DOHH2 (cell line): ENCODE data around the gene CAPZB.

ENCODE experiments used
- H3F3A ChIP-seq: fragments of 200-600 bp; sonication (generic), shearing (Covaris generic); 2 replicates; pipeline ENCODE4 v1.6.0; 2016; ENCODE audit warnings: antibody characterized with exemption, mild to moderate bottlenecking; ENCODE audit not compliant: control insufficient read depth, insufficient read depth
- H3K27ac ChIP-seq: fragments of 200-600 bp; sonication (generic); 2 replicates; pipeline ENCODE4 v1.5.1; 2014; ENCODE audit warnings: low read depth, mild to moderate bottlenecking, low read length, moderate library complexity
- H3K27me3 ChIP-seq: fragments of 200-600 bp; sonication (generic); 2 replicates; pipeline ENCODE4 v1.6.1; 2014; ENCODE audit warnings: mild to moderate bottlenecking, low read length, mixed read lengths; ENCODE audit not compliant: control insufficient read depth
- H3K36me3 ChIP-seq: fragments of 200-600 bp; sonication (generic); 2 replicates; pipeline ENCODE4 v1.6.1; 2014; ENCODE audit warnings: mild to moderate bottlenecking, low read length, moderate library complexity, mixed read lengths; ENCODE audit not compliant: control insufficient read depth
- H3K4me1 ChIP-seq: fragments of 200-600 bp; sonication (generic); 2 replicates; pipeline ENCODE4 v1.6.1; 2014; ENCODE audit warnings: mild to moderate bottlenecking, low read length, mixed read lengths; ENCODE audit not compliant: control insufficient read depth
- H3K4me2 ChIP-seq: fragments of 200-600 bp; sonication (generic); 2 replicates; pipeline ENCODE4 v1.6.0; 2014; ENCODE audit warnings: mild to moderate bottlenecking, low read length, moderate library complexity
- H3K4me3 ChIP-seq: fragments of 200-600 bp; sonication (generic); 2 replicates; pipeline ENCODE4 v1.5.1; 2014; ENCODE audit warnings: mild to moderate bottlenecking, low read length, mixed read lengths
- H3K79me2 ChIP-seq: fragments of 200-600 bp; sonication (generic); 2 replicates; pipeline ENCODE4 v1.6.1; 2014; ENCODE audit warnings: mild to moderate bottlenecking, low read length, mixed read lengths; ENCODE audit not compliant: control insufficient read depth
- H3K9me2 ChIP-seq: fragments of 200-600 bp; sonication (generic); replicated peaks from 2 replicates; pipeline ENCODE4 v1.6.1; 2014; ENCODE audit warnings: mild to moderate bottlenecking, low read length, mixed read lengths; ENCODE audit not compliant: control insufficient read depth
- H3K9me3 ChIP-seq: fragments of 200-600 bp; sonication (generic); 2 replicates; pipeline ENCODE4 v1.6.1; 2014; ENCODE audit warnings: antibody characterized with exemption, low read length, mixed read lengths; ENCODE audit not compliant: control insufficient read depth, insufficient read depth
- H4K20me1 ChIP-seq: fragments of 200-600 bp; sonication (generic); 2 replicates; pipeline ENCODE4 v1.6.0; 2014; ENCODE audit warnings: low read depth, mild to moderate bottlenecking, antibody characterized with exemption, low read length, moderate library complexity; ENCODE audit not compliant: control insufficient read depth, insufficient read depth
- CTCF ChIP-seq: fragments of 200-600 bp; sonication (generic); IDR thresholded peaks from one replicate; pipeline ENCODE4 v1.5.1; 2014; ENCODE audit warnings: antibody characterized with exemption, mild to moderate bottlenecking, low read depth, low read length; ENCODE audit not compliant: poor library complexity, severe bottlenecking
- EZH2phosphoT487 ChIP-seq: fragments of 200-600 bp; sonication (generic); IDR thresholded peaks from 2 replicates; pipeline ENCODE4 v1.6.1; 2017; ENCODE audit warnings: borderline replicate concordance, mild to moderate bottlenecking, antibody characterized with exemption, low read length, moderate library complexity, mixed read lengths

The CAPZB gene

GRCh38 chr1:19430121-19431068 lies 54.9 kb downstream of the CAPZB start:
- Histone ChIP-seq H3K4me1 (peaks cover 5% of the 10 kb centered on the region; the same call in 1 of the 2 replicates), H4K20me1 (peaks cover 19% of the 10 kb centered on the region; the same call in 1 of the 2 replicates), H3K27me3 (no peaks in the 10 kb centered on the region), H3K79me2 (peaks cover 95% of the 10 kb centered on the region), H3K4me2 (no peak overlapping the region), H3K9me3 (no peaks in the 10 kb centered on the region), H3K9me2 (no peaks in the 10 kb centered on the region), H3K27ac (no peak overlapping the region), H3F3A (no peaks in the 10 kb centered on the region), H3K36me3 (peaks cover 12% of the 10 kb centered on the region; the same call in 1 of the 2 replicates), H3K4me3 (no peak overlapping the region)
- no peak for TF ChIP-seq CTCF
- TF ChIP-seq EZH2phosphoT487: no peak

- Histone ChIP-seq H3K9me3 (no peaks in the 10 kb centered on the region), H3F3A (no peaks in the 10 kb centered on the region), H4K20me1 (peaks cover 19% of the 10 kb centered on the region; the same call in 1 of the 2 replicates), H3K27ac (no peak overlapping the region), H3K36me3 (peaks cover 12% of the 10 kb centered on the region; the same call in 1 of the 2 replicates), H3K27me3 (no peaks in the 10 kb centered on the region), H3K4me3 (no peak overlapping the region), H3K4me2 (no peak overlapping the region), H3K79me2 (peaks cover 95% of the 10 kb centered on the region), H3K4me1 (peaks cover 5% of the 10 kb centered on the region; the same call in 1 of the 2 replicates), H3K9me2 (no peaks in the 10 kb centered on the region)
- no peak for TF ChIP-seq EZH2phosphoT487
- no peak for TF ChIP-seq CTCF
Observed at GRCh38 chr1:19429611-19430010, 55.7 kb downstream of the CAPZB start.

GRCh38 chr1:19427087-19427781 lies 58.1 kb downstream of the CAPZB start:
- Histone ChIP-seq H3K4me3 (no peak overlapping the region), H3K27me3 (no peaks in the 10 kb centered on the region), H3K9me3 (no peaks in the 10 kb centered on the region), H3K79me2 (peaks cover 93% of the 10 kb centered on the region), H4K20me1 (peaks cover 17% of the 10 kb centered on the region; the same call in 1 of the 2 replicates), H3K9me2 (no peaks in the 10 kb centered on the region), H3K27ac (no peak overlapping the region), H3K4me1 (peaks cover 5% of the 10 kb centered on the region; the same call in 1 of the 2 replicates), H3K36me3 (peaks cover 8% of the 10 kb centered on the region; the same call in 1 of the 2 replicates), H3F3A (no peaks in the 10 kb centered on the region), H3K4me2 (no peak overlapping the region)
- TF ChIP-seq CTCF: no peak
- no peak for TF ChIP-seq EZH2phosphoT487
